Liver (tissue), 3 donors: ENCODE data around the gene CD320.

Experiments used
- JUND ChIP-seq, 2 donors: IDR thresholded peaks; 2 replicates each; pipeline ENCODE4 v1.6.1; 2016; ENCODE audit warnings: antibody characterized with exemption in 2 of 2
- RAD21 ChIP-seq, 2 donors: IDR thresholded peaks; 2 replicates each; pipeline ENCODE4 v1.6.1; 2016; ENCODE audit warnings: antibody characterized with exemption in 2 of 2, mild to moderate bottlenecking in 2 of 2
- YY1 ChIP-seq: IDR thresholded peaks from 2 replicates; pipeline ENCODE4 v1.6.1; 2016; ENCODE audit warnings: antibody characterized with exemption, mild to moderate bottlenecking
- TF ChIP-seq, protein P1 (sequence below): IDR thresholded peaks from 2 replicates; pipeline ENCODE4 v1.6.1; 2016; ENCODE audit warnings: antibody characterized with exemption
- TF ChIP-seq, protein P2 (sequence below): fragments of 150-350 bp; IDR thresholded peaks from 2 replicates; pipeline ENCODE4 v1.5.1; 2017; ENCODE audit warnings: improper control_type of control experiment, low read depth, low read length; ENCODE audit not compliant: missing input control
- TF ChIP-seq, protein P3 (sequence below): IDR thresholded peaks from 2 replicates; pipeline ENCODE4 v1.6.1; 2016; ENCODE audit warnings: antibody characterized with exemption
- TF ChIP-seq, protein P4 (sequence below): IDR thresholded peaks from 2 replicates; pipeline ENCODE4 v1.6.1; 2016; ENCODE audit warnings: antibody characterized with exemption, mild to moderate bottlenecking
- donor health status: healthy.
- donor health status: healthy.

DNA sequence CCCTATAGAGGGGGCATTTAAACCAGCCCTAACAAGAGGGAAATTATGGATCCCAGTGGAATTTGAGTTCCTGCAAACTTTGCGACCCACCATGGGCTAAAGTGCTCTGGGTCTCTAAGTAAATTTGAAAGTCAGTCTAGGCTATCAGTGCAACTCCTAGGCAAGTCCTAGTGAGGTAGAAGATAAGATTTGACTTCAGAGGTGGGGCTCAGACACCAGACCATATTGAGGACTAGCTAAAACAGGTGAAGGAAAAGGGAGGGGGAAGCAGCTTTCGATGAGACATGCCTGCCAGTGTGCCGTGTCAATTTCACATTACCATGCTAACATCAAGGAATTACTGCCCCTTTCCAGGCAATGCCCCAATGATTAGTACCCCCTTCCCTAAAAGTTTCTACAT is 38.4 kb downstream of the CD320 start:
- TF ChIP-seq, protein P1, sequence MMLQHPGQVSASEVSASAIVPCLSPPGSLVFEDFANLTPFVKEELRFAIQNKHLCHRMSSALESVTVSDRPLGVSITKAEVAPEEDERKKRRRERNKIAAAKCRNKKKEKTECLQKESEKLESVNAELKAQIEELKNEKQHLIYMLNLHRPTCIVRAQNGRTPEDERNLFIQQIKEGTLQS: no peak
- TF ChIP-seq, protein P2, sequence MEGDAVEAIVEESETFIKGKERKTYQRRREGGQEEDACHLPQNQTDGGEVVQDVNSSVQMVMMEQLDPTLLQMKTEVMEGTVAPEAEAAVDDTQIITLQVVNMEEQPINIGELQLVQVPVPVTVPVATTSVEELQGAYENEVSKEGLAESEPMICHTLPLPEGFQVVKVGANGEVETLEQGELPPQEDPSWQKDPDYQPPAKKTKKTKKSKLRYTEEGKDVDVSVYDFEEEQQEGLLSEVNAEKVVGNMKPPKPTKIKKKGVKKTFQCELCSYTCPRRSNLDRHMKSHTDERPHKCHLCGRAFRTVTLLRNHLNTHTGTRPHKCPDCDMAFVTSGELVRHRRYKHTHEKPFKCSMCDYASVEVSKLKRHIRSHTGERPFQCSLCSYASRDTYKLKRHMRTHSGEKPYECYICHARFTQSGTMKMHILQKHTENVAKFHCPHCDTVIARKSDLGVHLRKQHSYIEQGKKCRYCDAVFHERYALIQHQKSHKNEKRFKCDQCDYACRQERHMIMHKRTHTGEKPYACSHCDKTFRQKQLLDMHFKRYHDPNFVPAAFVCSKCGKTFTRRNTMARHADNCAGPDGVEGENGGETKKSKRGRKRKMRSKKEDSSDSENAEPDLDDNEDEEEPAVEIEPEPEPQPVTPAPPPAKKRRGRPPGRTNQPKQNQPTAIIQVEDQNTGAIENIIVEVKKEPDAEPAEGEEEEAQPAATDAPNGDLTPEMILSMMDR: no peak
- TF ChIP-seq RAD21 (IDR thresholded peaks at IDR 0.05): no peak
- TF ChIP-seq YY1: no peak
- TF ChIP-seq, protein P3, sequence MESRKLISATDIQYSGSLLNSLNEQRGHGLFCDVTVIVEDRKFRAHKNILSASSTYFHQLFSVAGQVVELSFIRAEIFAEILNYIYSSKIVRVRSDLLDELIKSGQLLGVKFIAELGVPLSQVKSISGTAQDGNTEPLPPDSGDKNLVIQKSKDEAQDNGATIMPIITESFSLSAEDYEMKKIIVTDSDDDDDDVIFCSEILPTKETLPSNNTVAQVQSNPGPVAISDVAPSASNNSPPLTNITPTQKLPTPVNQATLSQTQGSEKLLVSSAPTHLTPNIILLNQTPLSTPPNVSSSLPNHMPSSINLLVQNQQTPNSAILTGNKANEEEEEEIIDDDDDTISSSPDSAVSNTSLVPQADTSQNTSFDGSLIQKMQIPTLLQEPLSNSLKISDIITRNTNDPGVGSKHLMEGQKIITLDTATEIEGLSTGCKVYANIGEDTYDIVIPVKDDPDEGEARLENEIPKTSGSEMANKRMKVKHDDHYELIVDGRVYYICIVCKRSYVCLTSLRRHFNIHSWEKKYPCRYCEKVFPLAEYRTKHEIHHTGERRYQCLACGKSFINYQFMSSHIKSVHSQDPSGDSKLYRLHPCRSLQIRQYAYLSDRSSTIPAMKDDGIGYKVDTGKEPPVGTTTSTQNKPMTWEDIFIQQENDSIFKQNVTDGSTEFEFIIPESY: no peak
- TF ChIP-seq, protein P4, sequence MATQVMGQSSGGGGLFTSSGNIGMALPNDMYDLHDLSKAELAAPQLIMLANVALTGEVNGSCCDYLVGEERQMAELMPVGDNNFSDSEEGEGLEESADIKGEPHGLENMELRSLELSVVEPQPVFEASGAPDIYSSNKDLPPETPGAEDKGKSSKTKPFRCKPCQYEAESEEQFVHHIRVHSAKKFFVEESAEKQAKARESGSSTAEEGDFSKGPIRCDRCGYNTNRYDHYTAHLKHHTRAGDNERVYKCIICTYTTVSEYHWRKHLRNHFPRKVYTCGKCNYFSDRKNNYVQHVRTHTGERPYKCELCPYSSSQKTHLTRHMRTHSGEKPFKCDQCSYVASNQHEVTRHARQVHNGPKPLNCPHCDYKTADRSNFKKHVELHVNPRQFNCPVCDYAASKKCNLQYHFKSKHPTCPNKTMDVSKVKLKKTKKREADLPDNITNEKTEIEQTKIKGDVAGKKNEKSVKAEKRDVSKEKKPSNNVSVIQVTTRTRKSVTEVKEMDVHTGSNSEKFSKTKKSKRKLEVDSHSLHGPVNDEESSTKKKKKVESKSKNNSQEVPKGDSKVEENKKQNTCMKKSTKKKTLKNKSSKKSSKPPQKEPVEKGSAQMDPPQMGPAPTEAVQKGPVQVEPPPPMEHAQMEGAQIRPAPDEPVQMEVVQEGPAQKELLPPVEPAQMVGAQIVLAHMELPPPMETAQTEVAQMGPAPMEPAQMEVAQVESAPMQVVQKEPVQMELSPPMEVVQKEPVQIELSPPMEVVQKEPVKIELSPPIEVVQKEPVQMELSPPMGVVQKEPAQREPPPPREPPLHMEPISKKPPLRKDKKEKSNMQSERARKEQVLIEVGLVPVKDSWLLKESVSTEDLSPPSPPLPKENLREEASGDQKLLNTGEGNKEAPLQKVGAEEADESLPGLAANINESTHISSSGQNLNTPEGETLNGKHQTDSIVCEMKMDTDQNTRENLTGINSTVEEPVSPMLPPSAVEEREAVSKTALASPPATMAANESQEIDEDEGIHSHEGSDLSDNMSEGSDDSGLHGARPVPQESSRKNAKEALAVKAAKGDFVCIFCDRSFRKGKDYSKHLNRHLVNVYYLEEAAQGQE: no peak
- no peak for TF ChIP-seq JUND (IDR thresholded peaks at IDR 0.05)
